ENCODE data around the gene TNS1. TPM values are rescaled to one million over a fixed set of nuclear protein-coding genes. Genes with fewer than 3 reads are reported as not detected.

Gene TNS1
- total and polyA plus RNA-seq, 10 of the 15 experiments (the other 5 are each of a cell fraction or from before 2014, with no cell fraction given): 0.05 to 0.44 TPM; not detected in 8

DNA sequence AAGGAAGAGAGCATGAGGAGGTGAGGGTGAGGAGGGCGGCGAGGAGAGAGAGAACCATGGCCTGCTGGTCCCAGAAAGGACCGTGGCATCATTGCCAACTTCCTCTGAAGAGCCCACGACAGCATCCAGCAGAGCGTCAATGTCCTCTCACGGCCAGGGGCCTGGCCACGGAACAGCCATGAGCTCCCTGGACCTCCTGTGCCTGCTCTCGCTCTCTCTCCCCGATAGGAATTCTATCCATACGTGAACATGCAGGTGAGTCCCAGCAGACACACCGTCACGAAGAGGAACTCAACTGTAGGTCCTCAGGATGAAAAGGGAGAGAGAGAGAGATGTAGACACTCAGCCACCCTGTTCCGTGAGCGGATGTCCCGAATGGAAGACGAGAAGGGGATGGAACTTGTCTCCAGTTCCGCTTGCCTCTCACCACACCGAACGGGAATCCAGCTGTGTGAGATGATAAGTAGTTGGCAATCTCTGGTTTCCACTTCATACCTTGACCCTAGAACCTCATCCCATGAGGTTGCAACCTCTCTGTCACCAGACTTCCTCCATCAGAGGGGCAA lies 107.6 kb downstream of the TNS1 start (continued):
- TF ChIP-seq, protein P1, sequence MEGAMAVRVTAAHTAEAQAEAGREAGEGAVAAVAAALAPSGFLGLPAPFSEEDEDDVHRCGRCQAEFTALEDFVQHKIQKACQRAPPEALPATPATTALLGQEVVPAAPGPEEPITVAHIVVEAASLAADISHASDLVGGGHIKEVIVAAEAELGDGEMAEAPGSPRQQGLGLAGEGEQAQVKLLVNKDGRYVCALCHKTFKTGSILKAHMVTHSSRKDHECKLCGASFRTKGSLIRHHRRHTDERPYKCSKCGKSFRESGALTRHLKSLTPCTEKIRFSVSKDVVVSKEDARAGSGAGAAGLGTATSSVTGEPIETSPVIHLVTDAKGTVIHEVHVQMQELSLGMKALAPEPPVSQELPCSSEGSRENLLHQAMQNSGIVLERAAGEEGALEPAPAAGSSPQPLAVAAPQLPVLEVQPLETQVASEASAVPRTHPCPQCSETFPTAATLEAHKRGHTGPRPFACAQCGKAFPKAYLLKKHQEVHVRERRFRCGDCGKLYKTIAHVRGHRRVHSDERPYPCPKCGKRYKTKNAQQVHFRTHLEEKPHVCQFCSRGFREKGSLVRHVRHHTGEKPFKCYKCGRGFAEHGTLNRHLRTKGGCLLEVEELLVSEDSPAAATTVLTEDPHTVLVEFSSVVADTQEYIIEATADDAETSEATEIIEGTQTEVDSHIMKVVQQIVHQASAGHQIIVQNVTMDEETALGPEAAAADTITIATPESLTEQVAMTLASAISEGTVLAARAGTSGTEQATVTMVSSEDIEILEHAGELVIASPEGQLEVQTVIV (IDR thresholded peaks at IDR 0.05; ENCODE audit: borderline replicate concordance, partially characterized antibody): no peak

DNA sequence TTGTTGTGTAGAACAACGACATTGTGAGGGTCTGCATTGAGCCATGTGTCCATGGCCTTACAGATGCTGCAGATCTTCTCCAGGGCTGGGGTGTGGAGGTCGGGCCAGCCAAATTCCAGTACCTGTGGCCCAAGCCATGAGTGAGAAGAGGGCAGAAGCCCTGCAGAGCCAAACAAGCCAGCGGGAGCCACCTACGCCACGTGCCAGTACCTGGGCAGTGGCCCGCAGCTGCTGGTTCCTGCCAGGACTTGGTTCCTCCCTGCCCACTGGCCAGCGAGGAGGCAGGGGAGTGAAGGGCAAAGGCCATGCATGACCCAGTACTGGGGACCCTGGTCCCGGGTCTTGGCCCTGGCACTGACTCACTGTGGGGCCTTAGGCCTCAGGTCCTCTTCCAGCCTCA lies 109.4 kb downstream of the TNS1 start:
- H3K27me3 ChIP-seq (replicated peaks in 1 of 2; ENCODE audit: control insufficient read depth in 2 of 2, insufficient read depth in 2 of 2, low read length in 1 of 2): 0 out of 4 replicates have a peak, but pooled peaks cover 0 to 2% of the 10 kb centered on the region in 2 experiments
- ChIA-PET RAD21 (ENCODE audit: unreplicated experiment) (no interaction called here), SMC1A (ENCODE audit: uncharacterized antibody, unreplicated experiment) (interaction anchor here (1.3 kb wide), 1 partner anchor 108 kb away, joined by 3 read pairs; no protein-coding TSS in a partner anchor), POLR2A (no interaction called here), CTCF (interaction anchor here (0.6 to 2.5 kb wide), 2 partner anchors 8 to 111 kb away, joined by 3 to 7 read pairs; no protein-coding TSS in a partner anchor)
- 23% methylated on average over 8 of the region's 8 CpGs for whole genome bisulfite sequencing (ENCODE audit: insufficient coverage, insufficient replicate concordance, low lambda C conversion rate, missing lambda C conversion rate)
- no peaks in the 10 kb centered on the region for H4K20me1 ChIP-seq (ENCODE audit: control insufficient read depth, insufficient read depth)
- no TSS peak for BruUV-seq (replicated peaks)
- H3K4me2 ChIP-seq (ENCODE audit: control insufficient read depth, insufficient read depth): no peak overlapping the region
- H3K4me3 ChIP-seq: no peak overlapping the region
- no peak overlapping the region for H3K27ac ChIP-seq (ENCODE audit: control insufficient read depth, insufficient read depth)
- no peaks in the 10 kb centered on the region for H3K4me1 ChIP-seq (ENCODE audit: control insufficient read depth, insufficient read depth, low read length)
- intact Hi-C loops (cut with micrococcal nuclease; ENCODE audit: unreplicated experiment): no loop called here
- no peak overlapping the region for H2AFZ ChIP-seq (ENCODE audit: control insufficient read depth, low read depth, low read length)
- no peaks in the 10 kb centered on the region for H3K79me2 ChIP-seq (ENCODE audit: control insufficient read depth, insufficient read depth, low read length)
- H3K9ac ChIP-seq (ENCODE audit: control insufficient read depth, insufficient read depth, low read length): no peak overlapping the region
- DNase-seq (ENCODE audit: low read depth, low spot score) (no peak), ATAC-seq (no peak), FAIRE-seq (no peak)
- H3K36me3 ChIP-seq (ENCODE audit: control insufficient read depth in 2 of 2, insufficient read depth in 2 of 2, low read length in 1 of 2): no peaks in the 10 kb centered on the region
- H3K9me3 ChIP-seq (replicated peaks; ENCODE audit: control insufficient read depth, insufficient read depth, low read length): no peaks in the 10 kb centered on the region
- in situ Hi-C loops (cut with MboI): no loop called here
- TF ChIP-seq CREB1 (IDR thresholded peaks at IDR 0.05; ENCODE audit: low read depth) (no peak), NR2C1 (IDR thresholded peaks at IDR 0.05) (no peak), MYC (IDR thresholded peaks at IDR 0.05; ENCODE audit: insufficient read depth, insufficient read length, insufficient replicate concordance, low read length, severe bottlenecking) (no peak), JUND (IDR thresholded peaks at IDR 0.05; ENCODE audit: low read depth, low read length) (no peak)
- TF ChIP-seq, protein P2, sequence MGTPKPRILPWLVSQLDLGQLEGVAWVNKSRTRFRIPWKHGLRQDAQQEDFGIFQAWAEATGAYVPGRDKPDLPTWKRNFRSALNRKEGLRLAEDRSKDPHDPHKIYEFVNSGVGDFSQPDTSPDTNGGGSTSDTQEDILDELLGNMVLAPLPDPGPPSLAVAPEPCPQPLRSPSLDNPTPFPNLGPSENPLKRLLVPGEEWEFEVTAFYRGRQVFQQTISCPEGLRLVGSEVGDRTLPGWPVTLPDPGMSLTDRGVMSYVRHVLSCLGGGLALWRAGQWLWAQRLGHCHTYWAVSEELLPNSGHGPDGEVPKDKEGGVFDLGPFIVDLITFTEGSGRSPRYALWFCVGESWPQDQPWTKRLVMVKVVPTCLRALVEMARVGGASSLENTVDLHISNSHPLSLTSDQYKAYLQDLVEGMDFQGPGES (IDR thresholded peaks at IDR 0.05): no peak
- TF ChIP-seq, protein P3, sequence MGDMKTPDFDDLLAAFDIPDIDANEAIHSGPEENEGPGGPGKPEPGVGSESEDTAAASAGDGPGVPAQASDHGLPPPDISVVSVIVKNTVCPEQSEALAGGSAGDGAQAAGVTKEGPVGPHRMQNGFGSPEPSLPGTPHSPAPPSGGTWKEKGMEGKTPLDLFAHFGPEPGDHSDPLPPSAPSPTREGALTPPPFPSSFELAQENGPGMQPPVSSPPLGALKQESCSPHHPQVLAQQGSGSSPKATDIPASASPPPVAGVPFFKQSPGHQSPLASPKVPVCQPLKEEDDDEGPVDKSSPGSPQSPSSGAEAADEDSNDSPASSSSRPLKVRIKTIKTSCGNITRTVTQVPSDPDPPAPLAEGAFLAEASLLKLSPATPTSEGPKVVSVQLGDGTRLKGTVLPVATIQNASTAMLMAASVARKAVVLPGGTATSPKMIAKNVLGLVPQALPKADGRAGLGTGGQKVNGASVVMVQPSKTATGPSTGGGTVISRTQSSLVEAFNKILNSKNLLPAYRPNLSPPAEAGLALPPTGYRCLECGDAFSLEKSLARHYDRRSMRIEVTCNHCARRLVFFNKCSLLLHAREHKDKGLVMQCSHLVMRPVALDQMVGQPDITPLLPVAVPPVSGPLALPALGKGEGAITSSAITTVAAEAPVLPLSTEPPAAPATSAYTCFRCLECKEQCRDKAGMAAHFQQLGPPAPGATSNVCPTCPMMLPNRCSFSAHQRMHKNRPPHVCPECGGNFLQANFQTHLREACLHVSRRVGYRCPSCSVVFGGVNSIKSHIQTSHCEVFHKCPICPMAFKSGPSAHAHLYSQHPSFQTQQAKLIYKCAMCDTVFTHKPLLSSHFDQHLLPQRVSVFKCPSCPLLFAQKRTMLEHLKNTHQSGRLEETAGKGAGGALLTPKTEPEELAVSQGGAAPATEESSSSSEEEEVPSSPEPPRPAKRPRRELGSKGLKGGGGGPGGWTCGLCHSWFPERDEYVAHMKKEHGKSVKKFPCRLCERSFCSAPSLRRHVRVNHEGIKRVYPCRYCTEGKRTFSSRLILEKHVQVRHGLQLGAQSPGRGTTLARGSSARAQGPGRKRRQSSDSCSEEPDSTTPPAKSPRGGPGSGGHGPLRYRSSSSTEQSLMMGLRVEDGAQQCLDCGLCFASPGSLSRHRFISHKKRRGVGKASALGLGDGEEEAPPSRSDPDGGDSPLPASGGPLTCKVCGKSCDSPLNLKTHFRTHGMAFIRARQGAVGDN (IDR thresholded peaks at IDR 0.05): no peak
- TF ChIP-seq, protein P4, sequence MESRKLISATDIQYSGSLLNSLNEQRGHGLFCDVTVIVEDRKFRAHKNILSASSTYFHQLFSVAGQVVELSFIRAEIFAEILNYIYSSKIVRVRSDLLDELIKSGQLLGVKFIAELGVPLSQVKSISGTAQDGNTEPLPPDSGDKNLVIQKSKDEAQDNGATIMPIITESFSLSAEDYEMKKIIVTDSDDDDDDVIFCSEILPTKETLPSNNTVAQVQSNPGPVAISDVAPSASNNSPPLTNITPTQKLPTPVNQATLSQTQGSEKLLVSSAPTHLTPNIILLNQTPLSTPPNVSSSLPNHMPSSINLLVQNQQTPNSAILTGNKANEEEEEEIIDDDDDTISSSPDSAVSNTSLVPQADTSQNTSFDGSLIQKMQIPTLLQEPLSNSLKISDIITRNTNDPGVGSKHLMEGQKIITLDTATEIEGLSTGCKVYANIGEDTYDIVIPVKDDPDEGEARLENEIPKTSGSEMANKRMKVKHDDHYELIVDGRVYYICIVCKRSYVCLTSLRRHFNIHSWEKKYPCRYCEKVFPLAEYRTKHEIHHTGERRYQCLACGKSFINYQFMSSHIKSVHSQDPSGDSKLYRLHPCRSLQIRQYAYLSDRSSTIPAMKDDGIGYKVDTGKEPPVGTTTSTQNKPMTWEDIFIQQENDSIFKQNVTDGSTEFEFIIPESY (IDR thresholded peaks at IDR 0.05): no peak
- TF ChIP-seq, protein P1 (IDR thresholded peaks at IDR 0.05; ENCODE audit: borderline replicate concordance, partially characterized antibody): no peak
